ENCODE data around the gene TMEM273.

The TMEM273 gene

GRCh38 chr10:49187950-49188761 is at the start of gene TMEM273:
Gene TMEM273 (minus strand): TSS chr10:49188391. CDS start chr10:49188336, 55 bp downstream.
- no peak for DNase-seq (ENCODE audit: low spot score)

GRCh38 chr10:49237985-49238384 is 49.8 kb upstream of the TMEM273 start:
- DNase-seq (ENCODE audit: low spot score) = no peak

- DNase-seq (ENCODE audit: low spot score) = no peak
These were observed 47.2 kb upstream of the TMEM273 start for GRCh38 chr10:49235392-49235791.

GRCh38 chr10:49231086-49231820 is 43.1 kb upstream of the TMEM273 start:
- no peak for DNase-seq (ENCODE audit: low spot score)

GRCh38 chr10:49230004-49230403 is 41.8 kb upstream of the TMEM273 start:
- DNase-seq (ENCODE audit: low spot score) = no peak

GRCh38 chr10:49228677-49229076 is 40.5 kb upstream of the TMEM273 start:
- DNase-seq (ENCODE audit: low spot score) = no peak

- no peak for DNase-seq (ENCODE audit: low spot score)
These were observed 39.2 kb upstream of the TMEM273 start for GRCh38 chr10:49227406-49227805.

- no peak for DNase-seq (ENCODE audit: low spot score)
These were observed 38.4 kb upstream of the TMEM273 start for GRCh38 chr10:49226594-49226993.

GRCh38 chr10:49225218-49225876 is 37.2 kb upstream of the TMEM273 start:
- DNase-seq (ENCODE audit: low spot score) = no peak

- DNase-seq (ENCODE audit: low spot score) = no peak
These were observed 35.0 kb upstream of the TMEM273 start for GRCh38 chr10:49223205-49223604.

- no peak for DNase-seq (ENCODE audit: low spot score)
These were observed 34.0 kb upstream of the TMEM273 start for GRCh38 chr10:49222170-49222569.

- no peak for DNase-seq (ENCODE audit: low spot score)
These were observed 32.5 kb upstream of the TMEM273 start for GRCh38 chr10:49220679-49221078.

GRCh38 chr10:49220031-49220430 is 31.8 kb upstream of the TMEM273 start:
- DNase-seq (ENCODE audit: low spot score) = peak; percentile 50

GRCh38 chr10:49219248-49219647 is 31.1 kb upstream of the TMEM273 start:
- no peak for DNase-seq (ENCODE audit: low spot score)

GRCh38 chr10:49218480-49218879 is 30.3 kb upstream of the TMEM273 start:
- no peak for DNase-seq (ENCODE audit: low spot score)

GRCh38 chr10:49217645-49218044 is 29.5 kb upstream of the TMEM273 start:
- no peak for DNase-seq (ENCODE audit: low spot score)

- no peak for DNase-seq (ENCODE audit: low spot score)
These were observed 25.0 kb upstream of the TMEM273 start for GRCh38 chr10:49213211-49213610.

GRCh38 chr10:49212783-49213182 is 24.6 kb upstream of the TMEM273 start:
- no peak for DNase-seq (ENCODE audit: low spot score)

GRCh38 chr10:49212076-49212475 is 23.9 kb upstream of the TMEM273 start:
- no peak for DNase-seq (ENCODE audit: low spot score)

GRCh38 chr10:49208996-49209395 is 20.8 kb upstream of the TMEM273 start:
- no peak for DNase-seq (ENCODE audit: low spot score)

GRCh38 chr10:49207936-49208487 is 19.8 kb upstream of the TMEM273 start:
- DNase-seq (ENCODE audit: low spot score) = no peak

- DNase-seq (ENCODE audit: low spot score) = no peak
These were observed 18.9 kb upstream of the TMEM273 start for GRCh38 chr10:49207113-49207512.

- DNase-seq (ENCODE audit: low spot score) = no peak
These were observed 17.0 kb upstream of the TMEM273 start for GRCh38 chr10:49205206-49205605.
